Tibial nerve (tissue), 4 donors: ENCODE measurements around the gene FHOD1. TPM values are rescaled to one million over a fixed set of nuclear protein-coding genes. Genes with fewer than 3 reads are reported as not detected.

Source experiments
- DNase-seq, 2 donors: peaks; one replicate each; pipeline ENCODE4 v3.0.0-alpha.2; 2019; ENCODE audit warnings: low spot score in 2 of 2
- H3K27ac ChIP-seq, 4 donors: fragments of 200-600 bp; sonication (generic) in 3 of 4; one replicate each; pipeline ENCODE4 v1.5.1; 2017 to 2019; ENCODE audit warnings: mild to moderate bottlenecking in 1 of 4
- H3K27me3 ChIP-seq, 2 donors: fragments of 200-600 bp; sonication (generic) in 1 of 2; one replicate each; pipeline versions ENCODE4 v1.5.1 to v1.6.0; 2017 to 2019
- H3K36me3 ChIP-seq, 3 donors: fragments of 200-600 bp; sonication (generic); one replicate each; pipeline ENCODE4 v1.5.1; 2018 to 2019
- H3K4me1 ChIP-seq, 4 donors: fragments of 200-600 bp; sonication (generic) in 3 of 4; one replicate each; pipeline ENCODE4 v1.5.1; 2017 to 2019
- H3K4me3 ChIP-seq, 4 donors: fragments of 200-600 bp; sonication (generic) in 3 of 4; one replicate each; pipeline ENCODE4 v1.5.1; 2017 to 2019; ENCODE audit warnings: mild to moderate bottlenecking in 1 of 4, moderate library complexity in 1 of 4
- H3K9me3 ChIP-seq, 4 donors: fragments of 200-600 bp; sonication (generic) in 3 of 4; one replicate each; pipeline ENCODE4 v1.5.1; 2017 to 2019
- CTCF ChIP-seq, 5 experiments: fragments of 200-600 bp in 3 of 5; fragments of 450-650 bp in 2 of 5; sonication (generic) in 3 of 5; IDR thresholded peaks; one replicate each; pipeline ENCODE4 v1.5.1; 2016 to 2019; ENCODE audit warnings: antibody characterized with exemption in 5 of 5, mild to moderate bottlenecking in 3 of 5, moderate library complexity in 2 of 5
- EP300 ChIP-seq, 2 donors: sonication (generic); formaldehyde crosslinking; IDR thresholded peaks; one replicate each; pipeline ENCODE4 v1.6.1; 2017; ENCODE audit warnings: antibody characterized with exemption in 2 of 2, mild to moderate bottlenecking in 1 of 2
- POLR2A ChIP-seq, 2 donors: fragments of 450-650 bp; IDR thresholded peaks; one replicate each; pipeline ENCODE4 v1.6.1; 2017; ENCODE audit warnings: antibody characterized with exemption in 2 of 2, mild to moderate bottlenecking in 2 of 2, moderate library complexity in 2 of 2
- WGBS, 2 donors: methylation state at CpG; one replicate each; pipeline ENCODE4 v1.1.5; 2018; 5-methylcytosine and 5-hydroxymethylcytosine counted together
- total RNA-seq, 4 donors: library from RNA; depleted of rRNA; stranded (reverse); fragments of >200 nt; gene quantifications; one replicate each; pipeline ENCODE4 v1.1.0, GENCODE V29; 2016

The FHOD1 gene
- total RNA-seq, 4 donors from 2014 or later, result 17.3 to 45.3 (median 25.5) TPM

GRCh38 chr16:67223992-67224391 is 23.3 kb downstream of the FHOD1 start:
- H3K27ac ChIP-seq, result no peak overlapping the region
- H3K4me3 ChIP-seq, result no peak overlapping the region
- no peaks in the 10 kb centered on the region for H3K27me3 ChIP-seq
- WGBS, 2 donors, result 71 to 75% methylated on average over 3 of the region's 3 CpGs
- H3K36me3 ChIP-seq, result peaks cover 0 to 41% (median 0%) of the 10 kb centered on the region in 3 donors
- no peaks in the 10 kb centered on the region for H3K9me3 ChIP-seq
- DNase-seq, result no peak
- TF ChIP-seq CTCF (IDR thresholded peaks at IDR 0.05) (no peak), POLR2A (IDR thresholded peaks at IDR 0.05) (no peak), EP300 (IDR thresholded peaks at IDR 0.05) (no peak)
- H3K4me1 ChIP-seq, result peaks cover 0 to 30% (median 10%) of the 10 kb centered on the region in 4 donors

GRCh38 chr16:67216612-67217490 is 30.4 kb downstream of the FHOD1 start:
- DNase-seq, result peak in 1 of 2 donors; percentile 30
- 69 to 75% methylated on average over 18 of the region's 18 CpGs for WGBS, 2 donors

GRCh38 chr16:67215706-67216105 is 31.6 kb downstream of the FHOD1 start:
- TF ChIP-seq POLR2A (IDR thresholded peaks at IDR 0.05), result no peak
- TF ChIP-seq EP300 (IDR thresholded peaks at IDR 0.05), result no peak
- no peak for TF ChIP-seq CTCF (IDR thresholded peaks at IDR 0.05)
- WGBS, 2 donors, result 65 to 70% methylated on average over 5 of the region's 5 CpGs
- peaks cover 0 to 59% (median 0%) of the 10 kb centered on the region in 3 donors for H3K36me3 ChIP-seq
- peaks cover 0 to 14% (median 0%) of the 10 kb centered on the region in 4 donors for H3K4me1 ChIP-seq
- H3K27me3 ChIP-seq, result no peaks in the 10 kb centered on the region
- H3K27ac ChIP-seq, result no peak overlapping the region
- H3K9me3 ChIP-seq, result no peaks in the 10 kb centered on the region
- H3K4me3 ChIP-seq, result no peak overlapping the region
- no peak for DNase-seq

More at GRCh38 chr16:67216612-67217490, 30.4 kb downstream of the FHOD1 start:
- Histone ChIP-seq H3K4me3 (no peak overlapping the region), H3K36me3 (peaks cover 0 to 58% (median 0%) of the 10 kb centered on the region in 3 donors), H3K4me1 (peaks cover 0 to 14% (median 0%) of the 10 kb centered on the region in 4 donors), H3K27ac (peak overlapping the region in 1 of 4 donors; percentile 17), H3K9me3 (no peaks in the 10 kb centered on the region), H3K27me3 (no peaks in the 10 kb centered on the region)
- TF ChIP-seq CTCF (IDR thresholded peaks at IDR 0.05) (no peak), EP300 (IDR thresholded peaks at IDR 0.05) (no peak), POLR2A (IDR thresholded peaks at IDR 0.05) (no peak)

GRCh38 chr16:67213197-67214019 is 33.9 kb downstream of the FHOD1 start:
- 65 to 72% methylated on average over 7 to 8 of the region's 8 CpGs for WGBS, 2 donors
- peaks cover 0 to 14% (median 0%) of the 10 kb centered on the region in 4 donors for H3K4me1 ChIP-seq
- no peak for DNase-seq
- TF ChIP-seq CTCF (IDR thresholded peaks at IDR 0.05), result no peak
- no peak for TF ChIP-seq EP300 (IDR thresholded peaks at IDR 0.05)
- H3K27ac ChIP-seq, result no peak overlapping the region
- no peak overlapping the region for H3K4me3 ChIP-seq
- H3K9me3 ChIP-seq, result no peaks in the 10 kb centered on the region
- H3K36me3 ChIP-seq, result peaks cover 0 to 77% (median 0%) of the 10 kb centered on the region in 3 donors
- H3K27me3 ChIP-seq, result no peaks in the 10 kb centered on the region
